ENCODE data around the gene MRPL4.
A peak's percentile ranks its signal among the peaks of the same experiment; 100 is the strongest.

MRPL4 gene

GRCh38 chr19:10289167-10289835 is 37.3 kb downstream of the MRPL4 start:
- TF ChIP-seq CTCF (IDR thresholded peaks at IDR 0.05; ENCODE audit: insufficient read depth, missing control alignments), result no peak
- DNase-seq (ENCODE audit: insufficient read length, low spot score) (peak; percentile 55), FAIRE-seq (no peak)

- DNase-seq (ENCODE audit: insufficient read length, low spot score) (no peak), FAIRE-seq (no peak)
- no peak for TF ChIP-seq CTCF (IDR thresholded peaks at IDR 0.05; ENCODE audit: insufficient read depth, missing control alignments)
These were observed 37.9 kb downstream of the MRPL4 start, which contains the start of gene ICAM5 for GRCh38 chr19:10289836-10290356. TSS of gene ICAM5 (plus strand) at chr19:10289952. CDS start at chr19:10290044, 92 bp downstream.

- FAIRE-seq, result no peak
- no peak for TF ChIP-seq CTCF (IDR thresholded peaks at IDR 0.05; ENCODE audit: insufficient read depth, missing control alignments)
- DNase-seq (ENCODE audit: insufficient read length, low spot score), result no peak
These were observed 38.4 kb downstream of the MRPL4 start for GRCh38 chr19:10290357-10290875.

- FAIRE-seq, result no peak
- DNase-seq (ENCODE audit: insufficient read length, low spot score), result peak; percentile 69
- TF ChIP-seq CTCF (IDR thresholded peaks at IDR 0.05; ENCODE audit: insufficient read depth, missing control alignments), result no peak
These were observed 39.0 kb downstream of the MRPL4 start for GRCh38 chr19:10290876-10291553.

GRCh38 chr19:10291554-10292205 is 39.7 kb downstream of the MRPL4 start:
- no peak for DNase-seq (ENCODE audit: insufficient read length, low spot score)
- FAIRE-seq, result no peak
- no peak for TF ChIP-seq CTCF (IDR thresholded peaks at IDR 0.05; ENCODE audit: insufficient read depth, missing control alignments)

GRCh38 chr19:10292206-10292788 is 40.3 kb downstream of the MRPL4 start:
- FAIRE-seq, result no peak
- peak; percentile 90 for DNase-seq (ENCODE audit: insufficient read length, low spot score)
- TF ChIP-seq CTCF (IDR thresholded peaks at IDR 0.05; ENCODE audit: insufficient read depth, missing control alignments), result no peak

Measured in D721Med (cell line).